Testis (tissue), 3 donors: Measurements from ENCODE around the gene DACT3. TPM values are rescaled to one million over a fixed set of nuclear protein-coding genes. Genes with fewer than 3 reads are reported as not detected.

Experiments
- DNase-seq: peaks from one replicate; pipeline ENCODE4 v3.0.0-alpha.2; 2019
- H3K27ac ChIP-seq, 2 donors: fragments of 200-600 bp; sonication (generic); one replicate each; pipeline ENCODE4 v1.5.1; 2019
- H3K27me3 ChIP-seq: fragments of 200-600 bp; sonication (generic); one replicate; pipeline ENCODE4 v1.5.1; 2019
- H3K36me3 ChIP-seq: fragments of 200-600 bp; sonication (generic); one replicate; pipeline ENCODE4 v1.5.1; 2017; ENCODE audit warnings: low read depth; ENCODE audit errors: missing control alignments
- H3K4me1 ChIP-seq: fragments of 200-600 bp; sonication (generic); one replicate; pipeline ENCODE4 v1.5.1; 2019
- H3K4me3 ChIP-seq, 2 donors: fragments of 200-600 bp; sonication (generic); one replicate each; pipeline ENCODE4 v1.5.1; 2017 to 2019
- H3K9me3 ChIP-seq: fragments of 200-600 bp; sonication (generic); one replicate; pipeline ENCODE4 v1.5.1; 2017
- POLR2A ChIP-seq: fragments of 450-650 bp; IDR thresholded peaks from one replicate; pipeline ENCODE4 v1.6.1; 2017; ENCODE audit warnings: antibody characterized with exemption, mild to moderate bottlenecking, moderate library complexity
- WGBS, 2 donors: methylation state at CpG; one replicate each; pipeline ENCODE4 v1.1.5; 2018; 5-methylcytosine and 5-hydroxymethylcytosine counted together
- intact Hi-C: fragments of 100-400 bp; cut with DNase I; formaldehyde crosslinking; loops from one replicate; pipeline ENCODE4 v1.15.1; 2023; ENCODE audit warnings: low total_unique reads
- polyA plus RNA-seq: library from polyadenylated mRNA; stranded (reverse); fragments of 350-450 nt; fragmentation: Illumina TruSeq; extraction: RNeasy Lipid Tissue Mini Kit (QIAGEN cat#74804); gene quantifications from one replicate; pipeline ENCODE4 v1.2.3, GENCODE V29; 2014; ENCODE audit warnings: low read depth, low replicate concordance; ENCODE audit not compliant: insufficient read depth
- total RNA-seq, 2 donors: library from RNA; depleted of rRNA; stranded (reverse); fragments of >200 nt; gene quantifications; one replicate each; pipeline ENCODE4 v1.2.3, GENCODE V29; 2016
- TF ChIP-seq, protein P1 (sequence below), 3 experiments: fragments of 450-650 bp in 2 of 3; fragments of 200-600 bp in 1 of 3; sonication (generic) in 1 of 3; IDR thresholded peaks; one replicate each; pipeline ENCODE4 v1.5.1; 2016 to 2019; ENCODE audit warnings: antibody characterized with exemption in 3 of 3, mild to moderate bottlenecking in 2 of 3, moderate library complexity in 1 of 3

DACT3 gene
- total and polyA plus RNA-seq, 3 donors from 2014 or later, result 17.2 to 30.6 (median 19.8) TPM

DNA sequence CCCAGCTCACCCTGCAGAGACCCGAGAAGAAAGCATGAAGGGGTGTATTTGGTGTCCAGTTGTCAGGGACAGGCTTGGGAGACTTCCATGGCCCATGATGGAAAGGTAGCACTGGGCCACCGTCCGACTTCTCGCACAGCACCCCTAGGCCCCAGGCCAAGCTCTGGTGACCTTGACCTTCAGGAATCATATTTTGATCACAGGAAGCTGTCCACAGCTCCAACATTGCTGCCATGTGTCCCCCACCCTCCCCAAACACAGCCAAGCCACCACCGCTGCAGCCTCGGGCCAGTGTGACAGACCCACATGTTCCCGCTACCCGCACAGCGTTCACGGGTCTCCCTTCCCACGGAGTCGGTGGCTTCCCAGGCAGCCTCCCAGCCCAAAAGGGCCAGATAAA, 35.3 kb downstream of the DACT3 start:
- Histone ChIP-seq H3K4me1 (peaks cover 4% of the 10 kb centered on the region), H3K27me3 (no peaks in the 10 kb centered on the region), H3K27ac (peak overlapping the region in 1 of 2 donors; percentile 45), H3K4me3 (no peak overlapping the region), H3K9me3 (no peaks in the 10 kb centered on the region), H3K36me3 (no peaks in the 10 kb centered on the region)
- no peak for DNase-seq
- intact Hi-C loops, result no loop called here
- 84% methylated on average over 4 to 12 of the region's 12 CpGs for WGBS, 2 donors
- TF ChIP-seq POLR2A, result no peak
- TF ChIP-seq, protein P1, sequence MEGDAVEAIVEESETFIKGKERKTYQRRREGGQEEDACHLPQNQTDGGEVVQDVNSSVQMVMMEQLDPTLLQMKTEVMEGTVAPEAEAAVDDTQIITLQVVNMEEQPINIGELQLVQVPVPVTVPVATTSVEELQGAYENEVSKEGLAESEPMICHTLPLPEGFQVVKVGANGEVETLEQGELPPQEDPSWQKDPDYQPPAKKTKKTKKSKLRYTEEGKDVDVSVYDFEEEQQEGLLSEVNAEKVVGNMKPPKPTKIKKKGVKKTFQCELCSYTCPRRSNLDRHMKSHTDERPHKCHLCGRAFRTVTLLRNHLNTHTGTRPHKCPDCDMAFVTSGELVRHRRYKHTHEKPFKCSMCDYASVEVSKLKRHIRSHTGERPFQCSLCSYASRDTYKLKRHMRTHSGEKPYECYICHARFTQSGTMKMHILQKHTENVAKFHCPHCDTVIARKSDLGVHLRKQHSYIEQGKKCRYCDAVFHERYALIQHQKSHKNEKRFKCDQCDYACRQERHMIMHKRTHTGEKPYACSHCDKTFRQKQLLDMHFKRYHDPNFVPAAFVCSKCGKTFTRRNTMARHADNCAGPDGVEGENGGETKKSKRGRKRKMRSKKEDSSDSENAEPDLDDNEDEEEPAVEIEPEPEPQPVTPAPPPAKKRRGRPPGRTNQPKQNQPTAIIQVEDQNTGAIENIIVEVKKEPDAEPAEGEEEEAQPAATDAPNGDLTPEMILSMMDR (IDR thresholded peaks at IDR 0.05), result no peak

DNA sequence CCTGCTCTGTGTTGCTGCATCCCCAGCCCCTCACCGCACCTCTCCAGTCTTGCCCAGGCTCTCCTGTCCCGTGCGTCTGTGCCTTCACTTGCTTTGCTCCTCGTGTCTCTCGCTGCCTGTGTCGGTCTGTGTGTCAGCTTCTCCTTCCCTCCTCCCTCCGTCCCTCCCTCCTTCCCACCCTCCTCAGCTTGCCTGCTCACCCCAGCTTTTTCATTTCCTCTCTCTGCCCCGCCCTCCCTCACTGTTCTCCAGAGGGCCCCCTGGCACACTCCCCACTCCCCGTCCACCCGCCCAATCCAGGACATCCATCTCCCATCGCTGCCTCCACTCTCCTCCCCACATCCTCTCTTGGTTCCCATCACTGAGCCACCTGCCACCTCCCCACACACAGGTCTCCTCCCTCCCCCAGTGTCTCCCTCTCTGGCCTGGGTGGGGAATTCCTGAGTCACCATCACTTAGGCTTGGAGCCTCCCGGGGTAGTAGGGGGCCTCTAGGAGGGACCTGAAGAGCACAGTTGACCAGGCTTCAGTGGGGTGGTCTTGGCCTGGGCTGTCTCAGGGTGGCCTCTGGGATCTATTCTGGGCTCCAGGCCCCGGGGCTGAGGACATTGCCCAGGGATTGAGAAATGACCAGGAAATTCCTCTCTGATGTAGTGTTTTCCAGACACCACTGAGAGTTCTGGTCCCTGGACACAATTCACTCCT, 35.9 kb downstream of the DACT3 start, which contains the start of gene PTGIR:
PTGIR (minus strand) TSS at position 132 of the 704 bp plus-strand sequence. CDS start 864 bp downstream, outside the sequence.
- peak; percentile 48 for DNase-seq
- TF ChIP-seq, protein P1 (IDR thresholded peaks at IDR 0.05), result no peak
- TF ChIP-seq POLR2A, result no peak
- Histone ChIP-seq H3K4me3 (peak within 1 kb of the TSS in 1 of 2 donors; percentile 29), H3K4me1 (peaks cover 4% of the 10 kb centered on the region), H3K36me3 (no peaks in the 10 kb centered on the region), H3K27me3 (no peaks in the 10 kb centered on the region), H3K9me3 (no peaks in the 10 kb centered on the region), H3K27ac (peak within 1 kb of the TSS in 1 of 2 donors; percentile 45)
- 53 to 54% methylated on average over 13 of the region's 13 CpGs for WGBS, 2 donors
- intact Hi-C loops, result no loop called here

DNA sequence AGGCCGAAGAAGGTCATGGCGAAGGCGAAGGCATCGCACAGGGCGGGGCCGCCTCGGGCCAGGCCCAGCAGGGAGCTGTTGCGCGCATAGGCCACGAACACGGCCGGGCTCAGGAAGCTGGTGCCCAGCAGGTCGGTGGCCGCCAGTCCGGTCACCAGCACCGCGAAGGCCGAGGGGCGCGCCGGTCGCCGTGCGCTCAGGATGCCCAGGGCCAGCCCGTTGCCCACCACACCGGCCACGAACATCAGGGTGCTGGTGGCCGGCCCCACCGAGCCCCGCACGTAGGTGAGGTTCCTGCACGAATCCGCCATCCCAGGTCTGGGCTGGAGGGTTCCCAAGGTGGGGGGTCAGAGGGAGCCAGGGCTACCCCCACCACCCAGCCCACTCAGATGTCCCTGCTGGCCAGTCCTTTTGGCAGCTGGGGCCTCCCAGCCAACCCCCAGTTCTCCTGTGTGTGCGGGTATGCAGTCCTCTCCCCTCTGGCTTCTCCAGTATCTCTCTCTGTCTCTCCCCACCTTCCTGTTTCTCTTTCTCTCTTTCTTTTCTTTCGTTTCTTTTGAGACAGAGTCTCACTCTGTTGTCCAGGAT, 37.0 kb downstream of the DACT3 start:
- no peaks in the 10 kb centered on the region for H3K36me3 ChIP-seq
- no peak for DNase-seq
- H3K4me3 ChIP-seq, result peak overlapping the region in 1 of 2 donors; percentile 29
- no peaks in the 10 kb centered on the region for H3K9me3 ChIP-seq
- TF ChIP-seq POLR2A, result no peak
- TF ChIP-seq, protein P1 (IDR thresholded peaks at IDR 0.05), result no peak
- intact Hi-C loops, result no loop called here
- H3K27ac ChIP-seq, result peak overlapping the region in 1 of 2 donors; percentile 45
- no peaks in the 10 kb centered on the region for H3K27me3 ChIP-seq
- 75% methylated on average over 14 to 35 of the region's 35 CpGs for WGBS, 2 donors
- peaks cover 4% of the 10 kb centered on the region for H3K4me1 ChIP-seq

DNA sequence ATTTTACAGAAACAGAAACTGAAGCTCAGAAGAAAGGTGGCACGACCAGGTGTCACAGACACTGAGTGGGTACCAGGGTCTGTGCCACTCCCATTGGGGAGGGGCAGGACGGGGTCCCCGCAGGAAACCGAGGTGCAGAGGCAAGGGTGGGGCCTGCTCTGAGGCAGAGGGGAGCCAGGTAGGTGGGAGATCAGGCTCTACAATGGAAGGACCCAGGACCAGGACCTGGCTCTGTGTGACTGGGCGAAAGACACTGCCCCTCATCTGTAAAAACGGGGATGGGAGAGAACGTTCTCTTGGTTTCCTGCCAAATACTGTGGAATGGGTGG, 38.9 kb downstream of the DACT3 start:
- no peak for DNase-seq
- Histone ChIP-seq H3K27ac (no peak overlapping the region), H3K9me3 (no peaks in the 10 kb centered on the region), H3K4me3 (no peak overlapping the region), H3K4me1 (peaks cover 4% of the 10 kb centered on the region), H3K36me3 (no peaks in the 10 kb centered on the region), H3K27me3 (no peaks in the 10 kb centered on the region)
- WGBS, 2 donors, result 75 to 80% methylated on average over 7 of the region's 7 CpGs
- TF ChIP-seq POLR2A, result no peak
- TF ChIP-seq, protein P1 (IDR thresholded peaks at IDR 0.05), result no peak
- intact Hi-C loops, result no loop called here
